GM21423 (cell line): ENCODE data around the gene IFNGR1.
"Not testable (repeated sequence)": the region's sequence is repeated elsewhere in the genome, so short reads cannot be mapped to it uniquely, and the experiment has no call there.

ENCODE experiments used
- ATAC-seq: cut with Tn5 transposase; IDR thresholded peaks from one replicate; pipeline ENCODE4 v1.9.1; 2021; ENCODE audit warnings: mild to moderate bottlenecking, moderate library complexity; ENCODE audit not compliant: unreplicated experiment

IFNGR1 gene

GRCh38 chr6:137214931-137215330, 4.3 kb downstream of the IFNGR1 start:
- ATAC-seq: no peak

DNA sequence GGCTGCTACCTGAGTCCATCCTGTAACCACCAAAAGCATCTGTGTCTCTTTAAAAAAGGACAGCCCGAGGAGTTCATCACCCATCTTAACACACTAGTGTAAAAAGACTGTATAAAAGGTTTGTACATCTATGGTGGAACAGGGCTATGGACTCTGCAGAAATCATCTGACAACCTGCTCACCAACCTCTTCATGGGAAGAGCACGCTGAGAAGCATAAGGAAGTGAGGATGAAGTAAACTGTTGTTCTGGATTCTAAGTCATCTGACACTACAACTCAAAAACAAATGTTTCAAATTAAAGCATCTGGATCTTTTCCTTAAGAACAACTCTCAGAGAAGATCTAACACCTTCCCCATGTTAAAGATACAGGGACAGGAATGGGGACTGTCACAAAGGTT, 5.4 kb downstream of the IFNGR1 start:
- ATAC-seq: no peak

DNA sequence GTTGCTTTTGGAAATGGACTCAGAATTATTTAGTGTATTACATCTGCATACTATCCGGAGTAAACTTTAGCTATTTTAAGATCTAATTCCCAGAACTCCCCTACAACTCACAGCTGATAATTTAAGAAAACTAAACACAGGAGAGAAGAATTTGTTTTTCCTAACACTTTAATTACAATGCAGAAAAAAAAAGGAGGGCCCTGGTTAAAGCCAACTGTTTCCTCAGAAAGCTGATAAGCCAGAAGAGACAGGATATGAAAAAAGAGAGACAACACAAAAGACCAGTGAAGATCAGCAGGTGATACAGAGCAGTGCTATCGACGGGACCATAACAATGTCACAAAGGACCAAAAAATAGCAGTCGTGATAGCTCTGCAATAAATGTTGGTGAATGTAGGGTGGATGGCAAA, 5.8 kb downstream of the IFNGR1 start:
- ATAC-seq: no peak

GRCh38 chr6:137211910-137212309, 7.3 kb downstream of the IFNGR1 start:
- no peak for ATAC-seq

- no peak for ATAC-seq
Measured at GRCh38 chr6:137210903-137211302, 8.3 kb downstream of the IFNGR1 start.

- no peak for ATAC-seq
Measured at GRCh38 chr6:137208279-137208678, 10.9 kb downstream of the IFNGR1 start.

DNA sequence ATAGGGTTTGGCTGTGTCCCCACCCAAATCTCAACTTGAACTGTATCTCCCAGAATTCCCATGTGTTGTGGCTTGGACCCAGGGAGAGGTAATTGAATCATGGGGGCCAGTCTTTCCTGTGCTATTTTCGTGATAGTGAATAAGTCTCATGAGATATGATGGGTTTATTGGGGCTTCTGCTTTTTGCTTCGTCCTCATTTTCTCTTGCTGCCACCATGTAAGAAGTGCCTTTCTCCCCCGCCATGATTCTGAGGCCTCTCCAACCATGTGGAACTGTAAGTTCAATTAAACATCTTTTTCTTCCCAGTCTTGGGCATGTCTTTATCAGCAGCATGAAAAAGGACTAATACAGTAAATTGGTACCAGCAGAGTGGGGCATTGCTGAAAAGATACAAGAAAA, 11.7 kb downstream of the IFNGR1 start:
- not testable (repeated sequence) for ATAC-seq

DNA sequence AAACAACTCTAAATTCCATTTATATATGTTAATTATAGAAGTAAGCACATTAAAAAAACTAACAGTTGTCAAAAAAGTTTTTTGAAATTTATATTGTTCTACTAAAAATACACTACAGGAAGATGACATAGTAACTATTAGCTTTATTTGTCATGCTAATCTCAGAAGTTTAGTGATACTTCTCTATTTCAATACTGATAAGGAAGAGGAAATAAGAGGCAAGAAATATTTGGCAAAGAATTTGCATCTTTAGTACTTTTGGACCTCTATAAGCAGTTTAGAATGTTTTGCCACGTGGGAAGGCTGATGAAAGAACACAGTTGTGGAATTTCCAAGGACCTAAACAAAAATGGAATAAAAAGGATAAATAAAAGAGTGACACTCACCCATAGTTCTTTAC, 12.6 kb downstream of the IFNGR1 start:
- no peak for ATAC-seq

- ATAC-seq: no peak
Measured at GRCh38 chr6:137203256-137203655, 15.9 kb downstream of the IFNGR1 start.

DNA sequence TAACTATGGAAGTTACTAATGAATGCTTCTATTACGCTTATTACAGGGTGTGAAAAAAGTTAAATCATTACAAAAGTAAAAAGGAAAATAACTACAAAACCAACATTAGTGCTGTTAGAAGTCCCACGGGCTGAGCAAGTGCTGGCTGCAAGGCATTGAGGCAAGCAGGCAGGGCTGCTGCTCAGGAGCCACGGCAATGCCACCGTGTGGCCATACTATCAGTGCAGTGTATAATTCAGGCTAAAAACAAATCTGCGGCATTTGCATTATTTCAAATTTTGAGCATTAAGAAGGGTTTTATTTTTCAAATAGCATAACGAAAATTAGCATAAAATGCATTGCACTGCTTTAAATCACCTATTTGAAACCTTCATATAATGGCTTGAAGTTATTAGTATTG, 17.1 kb downstream of the IFNGR1 start:
- ATAC-seq: no peak

DNA sequence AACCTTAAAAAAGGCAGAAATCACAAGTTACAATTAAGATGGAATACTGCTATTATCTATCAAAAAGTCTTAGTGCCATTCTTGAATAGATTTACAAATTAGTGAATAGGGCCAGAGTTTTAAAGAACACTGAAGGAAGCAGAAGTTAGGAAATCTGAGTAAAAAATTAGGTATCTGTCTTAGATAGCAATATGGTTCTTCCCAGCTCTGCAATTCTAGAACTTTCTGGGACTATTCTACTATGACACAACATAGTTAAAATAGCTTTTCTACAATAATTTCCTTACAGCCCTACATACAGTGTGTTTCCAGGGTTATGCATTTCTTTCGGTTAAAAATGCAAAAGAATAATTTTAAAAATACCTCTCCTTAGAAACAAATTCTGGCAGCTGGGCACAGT, 18.2 kb downstream of the IFNGR1 start:
- ATAC-seq: no peak

GRCh38 chr6:137200288-137200687, 18.9 kb downstream of the IFNGR1 start:
- ATAC-seq: no peak

- no peak for ATAC-seq
Measured at GRCh38 chr6:137197684-137198645, 21.2 kb downstream of the IFNGR1 start.

DNA sequence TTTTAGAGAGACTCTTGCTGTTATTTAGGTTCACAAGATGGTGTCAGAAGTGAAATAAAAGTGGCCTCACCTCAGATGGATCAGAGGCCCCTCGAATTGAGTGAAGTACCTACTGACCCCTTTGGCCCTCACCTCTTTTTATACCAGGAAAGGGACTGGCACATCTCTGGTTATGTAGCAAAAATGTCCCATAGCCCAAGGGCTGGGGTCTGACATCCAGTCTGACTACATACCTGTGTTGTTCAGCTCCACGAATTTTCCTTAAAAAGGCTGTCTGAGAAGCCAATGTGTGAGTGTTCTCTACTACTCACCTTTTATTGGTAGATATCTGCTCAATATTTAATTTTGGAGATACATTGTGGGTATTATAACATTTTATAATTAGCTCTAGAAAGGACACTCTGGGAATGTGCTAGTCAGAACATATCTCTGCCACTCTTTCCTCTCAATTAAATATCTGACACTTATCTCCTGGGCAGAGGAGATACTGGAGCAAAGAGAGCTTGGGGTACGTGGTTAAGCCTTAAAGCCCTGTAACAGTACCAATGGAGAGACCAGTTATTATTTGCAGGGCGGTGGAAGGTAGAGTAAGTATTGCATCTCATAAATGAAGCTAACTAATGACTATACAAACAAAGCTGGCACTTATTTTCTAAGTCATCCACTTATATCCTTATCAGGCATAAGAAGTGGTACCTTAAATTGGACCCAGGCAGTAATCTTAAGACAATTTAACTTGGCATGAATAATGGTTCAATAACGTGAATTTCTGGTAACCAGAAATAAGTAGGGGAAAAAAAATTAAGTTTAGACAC, 25.7 kb downstream of the IFNGR1 start:
- no peak for ATAC-seq

- no peak for ATAC-seq
Measured at GRCh38 chr6:137192821-137193220, 26.4 kb downstream of the IFNGR1 start.

DNA sequence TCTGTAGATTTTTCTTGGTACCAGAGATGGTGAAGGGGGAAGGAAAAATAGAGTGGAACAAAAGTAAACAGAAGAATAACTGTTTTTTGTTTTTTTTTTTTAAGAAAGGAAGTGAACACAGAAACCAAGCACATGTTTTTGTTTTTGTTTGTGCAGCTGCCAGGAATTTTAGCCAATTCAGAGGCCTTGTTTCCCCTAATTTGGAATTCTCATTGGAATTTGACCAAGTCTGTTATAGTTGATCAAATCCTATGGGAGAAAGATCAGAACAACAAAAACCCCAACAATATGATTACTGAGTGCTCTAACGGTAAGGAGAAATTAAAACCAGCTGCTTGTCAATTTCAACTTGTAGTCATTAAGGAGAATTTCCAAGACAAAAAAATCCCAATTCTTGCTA, 27.5 kb downstream of the IFNGR1 start:
- ATAC-seq: no peak

DNA sequence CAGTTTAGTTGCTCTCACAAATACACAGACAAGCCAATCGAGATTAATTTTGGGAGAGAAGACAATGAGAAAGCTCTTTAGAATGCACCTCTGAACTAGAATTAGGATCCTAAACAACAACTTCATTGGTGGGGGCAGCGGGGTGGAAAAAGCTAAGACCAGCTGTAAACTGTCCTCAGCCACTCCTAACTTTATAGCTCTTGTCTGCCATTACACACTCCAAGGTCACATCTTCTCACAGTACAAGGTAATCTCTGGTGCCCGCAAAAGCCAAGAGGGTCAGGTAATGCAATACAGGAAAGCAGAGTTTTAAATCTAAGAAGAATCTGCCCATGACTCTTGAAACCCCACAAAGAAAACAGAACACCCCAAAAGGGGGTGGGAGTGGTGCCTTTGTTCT, 27.9 kb downstream of the IFNGR1 start:
- ATAC-seq: no peak

GRCh38 chr6:137190583-137191094, 28.5 kb downstream of the IFNGR1 start:
- ATAC-seq: no peak

- no peak for ATAC-seq
Measured at GRCh38 chr6:137188855-137189254, 30.3 kb downstream of the IFNGR1 start.

- no peak for ATAC-seq
Measured at GRCh38 chr6:137185290-137185689, 33.9 kb downstream of the IFNGR1 start.

GRCh38 chr6:137182654-137183073, 36.5 kb downstream of the IFNGR1 start:
- ATAC-seq: no peak
